ENCODE measurements around the gene CCDC24. TPM values are rescaled to one million over a fixed set of nuclear protein-coding genes. Genes with fewer than 3 reads are reported as not detected.

The CCDC24 gene
- total and polyA plus RNA-seq, 8 donors, result 3.9 to 45.9 (median 6.5) TPM

- 3 to 4% methylated on average over 47 to 54 of the region's 54 CpGs for WGBS, 2 donors
- Histone ChIP-seq H3K4me1 (peaks cover 0 to 31% (median 14%) of the 10 kb centered on the region in 3 donors), H3K36me3 (peaks cover 0 to 4% (median 0%) of the 10 kb centered on the region in 3 donors), H3K4me3 (peak within 1 kb of the TSS; percentile 44 to 86 (median 67)), H3K27ac (peak within 1 kb of the TSS; percentile 64 to 74 (median 69)), H3K27me3 (no peaks in the 10 kb centered on the region), H3K9me3 (no peaks in the 10 kb centered on the region)
- intact Hi-C loops (cut with DNase I), result no loop called here
- ATAC-seq (peak in 2 of 4 donors; percentile 5 to 23), DNase-seq (peak in 4 of 6 donors; percentile 60 to 86 (median 72)), FAIRE-seq (no peak)
- no peak for TF ChIP-seq CTCF (IDR thresholded peaks at IDR 0.05)
These were observed 12.7 kb upstream of the CCDC24 start, which contains the start of gene B4GALT2 for GRCh38 chr1:43978551-43979260. Gene B4GALT2 (plus strand): TSS chr1:43979210. CDS start chr1:43981161, 1,951 bp downstream.

- WGBS, 2 donors, result 1% methylated on average over 45 of the region's 45 CpGs; no CpG with 5 or more reads in 1 of the 2 donors
- no peak for ATAC-seq
- H3K9me3 ChIP-seq, result no peaks in the 10 kb centered on the region
- H3K27ac ChIP-seq, result peak overlapping the region; percentile 64 to 74 (median 69)
- FAIRE-seq, result no peak
- no peaks in the 10 kb centered on the region for H3K27me3 ChIP-seq
- intact Hi-C loops (cut with DNase I), result no loop called here
- H3K36me3 ChIP-seq, result peaks cover 0 to 4% (median 0%) of the 10 kb centered on the region in 3 donors
- no peak for DNase-seq
- TF ChIP-seq CTCF (IDR thresholded peaks at IDR 0.05), result no peak
- H3K4me1 ChIP-seq, result peaks cover 0 to 27% (median 14%) of the 10 kb centered on the region in 3 donors
- peak overlapping the region; percentile 44 to 86 (median 67) for H3K4me3 ChIP-seq
These were observed 12.2 kb upstream of the CCDC24 start for GRCh38 chr1:43979261-43979527.

DNA sequence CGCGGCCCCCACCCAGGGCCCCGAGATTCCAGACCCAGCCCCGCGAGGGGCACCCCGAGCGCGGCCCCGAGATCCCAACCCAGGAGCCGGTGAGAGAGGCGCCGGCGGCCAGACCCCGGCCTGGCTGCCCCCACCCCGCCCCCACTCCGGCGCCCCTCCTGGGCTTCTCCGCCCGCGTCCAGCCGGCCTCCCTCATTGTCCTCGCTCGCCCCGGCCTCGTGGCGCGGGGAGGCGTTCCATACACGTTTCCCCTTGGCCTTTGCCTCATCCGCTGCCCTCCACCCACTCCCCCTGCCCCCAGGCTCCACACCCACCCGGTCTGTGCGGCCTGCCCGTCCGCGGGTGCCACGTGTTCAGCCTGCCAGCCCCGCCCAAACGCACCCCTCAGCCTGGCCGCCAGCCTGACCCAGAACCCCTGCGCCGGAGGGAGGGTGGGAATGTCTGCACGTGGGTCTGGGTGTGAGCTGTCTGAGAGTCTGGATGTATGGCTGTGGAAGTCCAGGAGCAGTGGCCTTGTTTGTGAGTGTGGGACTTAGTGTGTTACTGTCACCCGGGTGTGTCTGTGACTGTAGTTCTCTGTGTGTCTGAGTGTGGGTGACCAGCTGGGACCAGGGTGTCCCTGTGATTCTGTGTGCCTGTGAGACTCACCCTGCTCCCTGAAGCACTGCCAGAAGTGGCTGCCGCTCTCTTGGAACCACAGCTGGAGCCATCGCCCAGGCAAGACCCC lies 11.7 kb upstream of the CCDC24 start:
- H3K9me3 ChIP-seq, result no peaks in the 10 kb centered on the region
- peaks cover 0 to 4% (median 0%) of the 10 kb centered on the region in 3 donors for H3K36me3 ChIP-seq
- intact Hi-C loops (cut with DNase I), result no loop called here
- peaks cover 0 to 27% (median 14%) of the 10 kb centered on the region in 3 donors for H3K4me1 ChIP-seq
- ATAC-seq, result peak; percentile 32 to 66 (median 54)
- no peaks in the 10 kb centered on the region for H3K27me3 ChIP-seq
- 2% methylated on average over 20 to 45 of the region's 45 CpGs for WGBS, 2 donors
- no peak for TF ChIP-seq CTCF (IDR thresholded peaks at IDR 0.05)
- peak overlapping the region; percentile 64 to 74 (median 69) for H3K27ac ChIP-seq
- H3K4me3 ChIP-seq, result peak overlapping the region; percentile 44 to 86 (median 67)
- no peak for FAIRE-seq
- peak; percentile 77 to 91 (median 84) for DNase-seq

- no peak for TF ChIP-seq CTCF (IDR thresholded peaks at IDR 0.05)
- Histone ChIP-seq H3K4me1 (peaks cover 0 to 27% (median 14%) of the 10 kb centered on the region in 3 donors), H3K27ac (peak overlapping the region; percentile 64 to 74 (median 69)), H3K9me3 (no peaks in the 10 kb centered on the region), H3K4me3 (peak overlapping the region; percentile 44 to 86 (median 67)), H3K27me3 (no peaks in the 10 kb centered on the region), H3K36me3 (peaks cover 0 to 4% (median 0%) of the 10 kb centered on the region in 3 donors)
- DNase-seq (peak in 2 of 6 donors; percentile 30 to 80), FAIRE-seq (no peak), ATAC-seq (peak; percentile 3 to 21 (median 12))
- intact Hi-C loops (cut with DNase I), result no loop called here
- WGBS, 2 donors, result 29 to 36% methylated on average over 13 of the region's 13 CpGs
These were observed 10.9 kb upstream of the CCDC24 start for GRCh38 chr1:43980255-43981134.

All from pancreas (tissue), 10 donors.